Loucy (cell line): Measurements from ENCODE around the gene A2M.

Experiments
- EZH2phosphoT487 ChIP-seq: fragments of 200-600 bp; IDR thresholded peaks from 2 replicates; pipeline ENCODE4 v1.6.1; 2018; ENCODE audit warnings: antibody characterized with exemption, mild to moderate bottlenecking, moderate library complexity, borderline replicate concordance
- TF ChIP-seq, protein P1 (sequence below): fragments of 200-600 bp; sonication (generic); conservative IDR thresholded peaks from 2 replicates; pipeline ENCODE4 v1.5.1; 2014; ENCODE audit warnings: mild to moderate bottlenecking, antibody characterized with exemption, low read length

- TF ChIP-seq, protein P1, sequence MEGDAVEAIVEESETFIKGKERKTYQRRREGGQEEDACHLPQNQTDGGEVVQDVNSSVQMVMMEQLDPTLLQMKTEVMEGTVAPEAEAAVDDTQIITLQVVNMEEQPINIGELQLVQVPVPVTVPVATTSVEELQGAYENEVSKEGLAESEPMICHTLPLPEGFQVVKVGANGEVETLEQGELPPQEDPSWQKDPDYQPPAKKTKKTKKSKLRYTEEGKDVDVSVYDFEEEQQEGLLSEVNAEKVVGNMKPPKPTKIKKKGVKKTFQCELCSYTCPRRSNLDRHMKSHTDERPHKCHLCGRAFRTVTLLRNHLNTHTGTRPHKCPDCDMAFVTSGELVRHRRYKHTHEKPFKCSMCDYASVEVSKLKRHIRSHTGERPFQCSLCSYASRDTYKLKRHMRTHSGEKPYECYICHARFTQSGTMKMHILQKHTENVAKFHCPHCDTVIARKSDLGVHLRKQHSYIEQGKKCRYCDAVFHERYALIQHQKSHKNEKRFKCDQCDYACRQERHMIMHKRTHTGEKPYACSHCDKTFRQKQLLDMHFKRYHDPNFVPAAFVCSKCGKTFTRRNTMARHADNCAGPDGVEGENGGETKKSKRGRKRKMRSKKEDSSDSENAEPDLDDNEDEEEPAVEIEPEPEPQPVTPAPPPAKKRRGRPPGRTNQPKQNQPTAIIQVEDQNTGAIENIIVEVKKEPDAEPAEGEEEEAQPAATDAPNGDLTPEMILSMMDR, result no peak
- no peak for TF ChIP-seq EZH2phosphoT487
Measured at GRCh38 chr12:9090220-9090619, 25.5 kb downstream of the A2M start.
